Endothelial cell of umbilical vein (primary cell): Measurements from ENCODE around the gene DOC2B. TPM values are rescaled to one million over a fixed set of nuclear protein-coding genes. Genes with fewer than 3 reads are reported as not detected.

Experiments used
- BruUV-seq: library from RNA; stranded (reverse); fragments of 400-500 nt; replicated peaks from 2 replicates; lab custom pipeline; 2021; lab: Mats Ljungman, UMichigan
- CTCF ChIA-PET: fragments of 300-600, 350-600 bp; sonication (Branson Sonifier 250); formaldehyde crosslinking; loops from one replicate; lab custom pipeline; 2021; ENCODE audit warnings: antibody characterized with exemption, inconsistent platforms; lab: Charles Lee
- POLR2A ChIA-PET: fragments of 300-600, 350-600 bp; sonication (Branson Sonifier 250); formaldehyde crosslinking; loops from one replicate; lab custom pipeline; 2021; ENCODE audit warnings: antibody characterized with exemption, inconsistent platforms; lab: Charles Lee
- DNase-seq: peaks from one replicate; pipeline ENCODE4 v3.0.0-alpha.2; 2011; ENCODE audit warnings: low read depth, low spot score
- FAIRE-seq: peaks from 2 replicates; lab custom pipeline; 2011; peaks lifted over from hg19 to GRCh38; lab: Jason Lieb, UNC
- H2AFZ ChIP-seq: 2 replicates; pipeline ENCODE4 v1.6.0; 2012; ENCODE audit warnings: low read depth, low read length, control low read depth, inconsistent platforms
- H3K27ac ChIP-seq: 2 replicates; pipeline ENCODE4 v1.5.1; 2011; ENCODE audit warnings: low read depth, mild to moderate bottlenecking, control low read depth, low read length, moderate library complexity; ENCODE audit not compliant: insufficient read depth
- H3K27me3 ChIP-seq, 2 experiments: 2 replicates each; pipeline versions ENCODE4 v1.6.0 to v1.6.1; 2011; ENCODE audit warnings: low read length in 2 of 2, mixed read lengths in 1 of 2; ENCODE audit not compliant: control insufficient read depth in 2 of 2, insufficient read depth in 2 of 2
- H3K36me3 ChIP-seq, 2 experiments: 2 replicates in 1 of 2; 3 replicates in 1 of 2; pipeline ENCODE4 v1.5.1; 2011; ENCODE audit warnings: low read length in 2 of 2, mild to moderate bottlenecking in 1 of 2, moderate library complexity in 1 of 2; ENCODE audit not compliant: control insufficient read depth in 2 of 2, insufficient read depth in 2 of 2; ENCODE audit errors: extremely low read depth in 1 of 2
- H3K4me1 ChIP-seq: 3 replicates; pipeline ENCODE4 v1.5.1; 2011; ENCODE audit warnings: mild to moderate bottlenecking, low read length; ENCODE audit not compliant: control insufficient read depth, insufficient read depth; ENCODE audit errors: extremely low read depth
- H3K4me2 ChIP-seq: 2 replicates; pipeline ENCODE4 v1.6.1; 2011; ENCODE audit warnings: low read length, control low read depth, mixed read lengths; ENCODE audit not compliant: insufficient read depth
- H3K4me3 ChIP-seq, 3 experiments: fragments of 200-600 bp in 1 of 3; sonication (generic), shearing (Covaris generic) in 1 of 3; replicated peaks in 1 of 3; 2 replicates each; pipeline ENCODE4 v1.5.1; 2011 to 2016; ENCODE audit warnings: control low read depth in 3 of 3, low read length in 3 of 3, mild to moderate bottlenecking in 2 of 3, inconsistent platforms in 1 of 3, low read depth in 1 of 3, moderate library complexity in 1 of 3; ENCODE audit not compliant: insufficient read depth in 1 of 3
- H3K79me2 ChIP-seq: 2 replicates; pipeline ENCODE4 v1.6.0; 2012; ENCODE audit warnings: low read length, inconsistent platforms; ENCODE audit not compliant: control insufficient read depth, insufficient read depth
- H3K9ac ChIP-seq: replicated peaks from 2 replicates; pipeline ENCODE3; 2011; ENCODE audit warnings: low read length, control low read depth; ENCODE audit not compliant: insufficient read depth; ENCODE audit errors: extremely low read depth
- H3K9me1 ChIP-seq: replicated peaks from 3 replicates; pipeline ENCODE4 v1.6.0; 2011; ENCODE audit warnings: mild to moderate bottlenecking, low read length; ENCODE audit not compliant: control insufficient read depth, insufficient read depth; ENCODE audit errors: extremely low read depth
- H3K9me3 ChIP-seq: replicated peaks from 2 replicates; pipeline ENCODE4 v1.5.1; 2012; ENCODE audit warnings: low read length, inconsistent platforms; ENCODE audit not compliant: control insufficient read depth, insufficient read depth
- H4K20me1 ChIP-seq: replicated peaks from 2 replicates; pipeline ENCODE3; 2011; ENCODE audit warnings: mild to moderate bottlenecking, low read length; ENCODE audit not compliant: control insufficient read depth, insufficient read depth; ENCODE audit errors: extremely low read depth
- EZH2 ChIP-seq: IDR thresholded peaks from 2 replicates; pipeline ENCODE4 v1.6.1; 2012; ENCODE audit warnings: borderline replicate concordance, low read depth, mild to moderate bottlenecking, moderate library complexity, low read length, inconsistent platforms; ENCODE audit not compliant: severe bottlenecking
- FOS ChIP-seq: IDR thresholded peaks from 2 replicates; pipeline ENCODE4 v1.6.1; 2011; ENCODE audit warnings: mild to moderate bottlenecking, low read length, moderate library complexity, borderline replicate concordance; ENCODE audit not compliant: insufficient read depth
- GATA2 ChIP-seq: IDR thresholded peaks from 2 replicates; pipeline ENCODE4 v1.7.0; 2011; ENCODE audit warnings: low read depth, mild to moderate bottlenecking, moderate library complexity, mixed read lengths, low read length; ENCODE audit not compliant: insufficient read length, insufficient read depth
- JUN ChIP-seq: IDR thresholded peaks from 2 replicates; pipeline ENCODE4 v1.6.1; 2011; ENCODE audit warnings: borderline replicate concordance, low read depth; ENCODE audit not compliant: insufficient read length, insufficient read depth
- MYC ChIP-seq: IDR thresholded peaks from one replicate; pipeline ENCODE4 v1.6.1; 2011; ENCODE audit warnings: mild to moderate bottlenecking, low read depth, low read length
- POLR2A ChIP-seq: IDR thresholded peaks from 2 replicates; pipeline ENCODE4 v1.6.1; 2012; ENCODE audit warnings: low read depth, mild to moderate bottlenecking, control low read depth, low read length
- POLR2AphosphoS5 ChIP-seq: IDR thresholded peaks from 2 replicates; pipeline ENCODE4 v1.6.1; 2012; ENCODE audit warnings: low read depth, mild to moderate bottlenecking, control low read depth, low read length, moderate library complexity; ENCODE audit not compliant: insufficient read depth
- dilution Hi-C: fragments of 300-500 bp; cut with MboI; formaldehyde crosslinking; loops from one replicate; pipeline ENCODE4 v1.15.0; 2019; ENCODE audit warnings: low sequenced_read_pairs; ENCODE audit not compliant: extremely low pct_ligation_motif_present
- intact Hi-C: fragments of 100-400 bp; cut with micrococcal nuclease; formaldehyde crosslinking; loops from one replicate; pipeline ENCODE4 v1.10.0; 2022
- polyA plus RNA-seq, 4 experiments: library from polyadenylated mRNA; depleted of rRNA in 3 of 4; stranded (reverse) in 3 of 4; unstranded in 1 of 4; fragments of >200 nt; gene quantifications; 2 replicates each; pipeline versions ENCODE4 v1.2.1 to v1.2.3, GENCODE V29; 2011 to 2012; ENCODE audit warnings: missing spikeins in 1 of 4
- total RNA-seq: library from RNA; stranded (reverse); gene quantifications from 2 replicates; pipeline ENCODE4 v1.2.3, GENCODE V29; 2021
- TF ChIP-seq, protein P1 (sequence below), 2 donors: IDR thresholded peaks; 1 replicate in 1 of 2; 2 replicates in 1 of 2; pipeline ENCODE4 v1.5.1; 2011; ENCODE audit warnings: low read length in 2 of 2, mild to moderate bottlenecking in 2 of 2, moderate library complexity in 2 of 2, control low read depth in 1 of 2, inconsistent platforms in 1 of 2, low read depth in 1 of 2; ENCODE audit not compliant: insufficient read depth in 1 of 2; ENCODE audit errors: extremely low read depth in 1 of 2
- TF ChIP-seq, protein P2 (sequence below): IDR thresholded peaks from 2 replicates; pipeline ENCODE4 v1.6.1; 2011; ENCODE audit not compliant: insufficient read depth, insufficient read length

Gene DOC2B
- total and polyA plus RNA-seq, 2 donors (not counting 3 experiments of a cell fraction or from before 2014, with no cell fraction given), result 0.10 to 0.22 TPM

DNA sequence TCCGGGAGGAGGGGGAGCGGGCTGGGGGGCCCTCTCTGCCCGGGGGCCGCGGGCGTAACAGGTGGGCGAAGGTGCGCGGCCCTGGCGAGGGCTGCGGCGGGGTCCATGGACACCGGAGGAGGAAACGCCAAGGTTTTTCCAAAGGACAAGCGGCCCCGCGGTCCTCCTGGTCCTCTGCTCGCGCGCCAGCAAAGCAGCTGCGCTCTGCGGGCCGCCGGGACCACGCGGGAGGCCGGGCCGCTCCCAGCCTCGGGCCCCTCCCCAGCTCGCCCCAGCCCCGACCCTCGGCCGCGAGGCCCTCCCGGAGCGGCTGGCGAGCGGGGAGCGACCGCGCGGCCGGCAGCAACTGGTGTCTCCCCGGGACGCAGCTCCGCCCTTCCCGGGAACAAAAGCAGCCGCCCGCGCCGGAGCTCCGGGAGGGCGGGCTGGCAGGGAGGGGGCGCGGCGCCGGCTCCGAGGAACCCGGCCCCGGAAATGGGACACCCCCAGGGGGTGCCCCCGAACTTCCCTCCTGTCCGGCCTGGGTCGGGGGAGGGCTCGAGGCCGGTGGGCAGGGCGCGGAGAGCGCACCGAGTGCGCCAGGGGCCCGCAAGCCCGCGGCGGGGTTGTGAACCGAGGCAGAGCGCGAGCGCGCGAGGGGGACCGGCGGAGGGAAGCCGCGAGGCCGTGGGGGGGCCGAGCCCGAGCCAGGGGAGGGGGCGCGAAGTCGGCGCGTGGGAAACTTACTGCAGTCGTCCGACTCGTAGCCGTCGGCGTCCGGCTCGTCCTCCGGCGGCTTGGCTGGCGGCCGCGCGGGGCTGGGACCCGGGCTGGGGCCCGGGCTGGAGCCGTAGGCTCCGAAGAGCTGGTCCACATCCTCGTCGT lies 837 bp downstream of the DOC2B start:
- Histone ChIP-seq H3K9ac (no peak overlapping the region), H3K36me3 (no peaks in the 10 kb centered on the region), H3K4me3 (peak overlapping the region in 1 of 3 experiments; percentile 3), H3K4me1 (no peaks in the 10 kb centered on the region), H3K27me3 (peaks cover 44 to 47% of the 10 kb centered on the region in 2 experiments), H3K4me2 (no peak overlapping the region), H4K20me1 (no peaks in the 10 kb centered on the region), H3K79me2 (no peaks in the 10 kb centered on the region), H3K27ac (no peak overlapping the region), H2AFZ (no peak overlapping the region), H3K9me1 (no peaks in the 10 kb centered on the region), H3K9me3 (no peaks in the 10 kb centered on the region)
- BruUV-seq, result no TSS peak
- POLR2A ChIA-PET, result no interaction called here
- no peak for DNase-seq
- CTCF ChIA-PET, result interaction anchor here (1.2 kb wide), 1 partner anchor 232 kb away, joined by 3 read pairs; no protein-coding TSS in a partner anchor
- dilution Hi-C loops, result no loop called here
- intact Hi-C loops, result no loop called here
- FAIRE-seq, result no peak
- peak; percentile 98 for TF ChIP-seq EZH2
- no peak for TF ChIP-seq GATA2

DNA sequence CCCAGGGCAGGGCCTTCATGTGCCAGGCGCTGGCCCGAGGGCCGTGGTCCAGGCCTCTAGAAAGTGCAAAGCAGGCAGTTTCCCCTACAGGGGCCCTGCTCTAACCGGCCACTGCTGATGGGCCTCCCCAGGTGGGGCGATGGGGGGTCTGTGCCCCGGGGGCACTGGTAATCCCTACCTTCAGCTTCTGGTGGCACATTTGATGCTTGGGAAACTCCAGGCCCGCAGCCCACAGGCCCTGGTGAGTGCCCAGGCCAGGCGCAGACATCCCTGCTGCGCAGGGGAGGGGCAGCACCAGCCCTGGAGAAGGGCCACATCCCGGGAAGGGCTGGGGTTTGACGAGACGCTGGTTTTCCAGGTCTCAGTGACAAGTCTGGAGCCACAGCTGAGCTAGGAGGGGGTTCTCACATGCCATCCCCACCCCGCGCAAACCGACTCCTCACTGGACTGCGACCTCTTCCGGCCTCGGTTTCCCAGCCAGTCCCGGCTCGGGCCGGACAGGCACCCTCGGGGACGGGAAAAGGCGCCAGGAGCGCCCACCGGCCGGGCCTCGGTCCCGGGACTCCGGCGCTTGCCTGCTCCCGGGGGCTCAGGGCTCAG lies 1.6 kb downstream of the DOC2B start:
- ChIA-PET POLR2A (no interaction called here), CTCF (interaction anchor here (1.2 kb wide), 1 partner anchor 15 kb away, joined by 3 read pairs; no protein-coding TSS in a partner anchor)
- H3K4me1 ChIP-seq, result no peaks in the 10 kb centered on the region
- intact Hi-C loops, result no loop called here
- H3K36me3 ChIP-seq, result no peaks in the 10 kb centered on the region
- no peak for FAIRE-seq
- no peaks in the 10 kb centered on the region for H3K79me2 ChIP-seq
- no peaks in the 10 kb centered on the region for H3K9me1 ChIP-seq
- H4K20me1 ChIP-seq, result no peaks in the 10 kb centered on the region
- peaks cover 41 to 44% of the 10 kb centered on the region in 2 experiments for H3K27me3 ChIP-seq
- H3K9ac ChIP-seq, result no peak overlapping the region
- no peak overlapping the region for H3K27ac ChIP-seq
- no peaks in the 10 kb centered on the region for H3K9me3 ChIP-seq
- H2AFZ ChIP-seq, result no peak overlapping the region
- TF ChIP-seq FOS (no peak), POLR2AphosphoS5 (no peak), EZH2 (no peak), MYC (no peak), POLR2A (no peak), GATA2 (no peak), JUN (no peak)
- TF ChIP-seq, protein P1, sequence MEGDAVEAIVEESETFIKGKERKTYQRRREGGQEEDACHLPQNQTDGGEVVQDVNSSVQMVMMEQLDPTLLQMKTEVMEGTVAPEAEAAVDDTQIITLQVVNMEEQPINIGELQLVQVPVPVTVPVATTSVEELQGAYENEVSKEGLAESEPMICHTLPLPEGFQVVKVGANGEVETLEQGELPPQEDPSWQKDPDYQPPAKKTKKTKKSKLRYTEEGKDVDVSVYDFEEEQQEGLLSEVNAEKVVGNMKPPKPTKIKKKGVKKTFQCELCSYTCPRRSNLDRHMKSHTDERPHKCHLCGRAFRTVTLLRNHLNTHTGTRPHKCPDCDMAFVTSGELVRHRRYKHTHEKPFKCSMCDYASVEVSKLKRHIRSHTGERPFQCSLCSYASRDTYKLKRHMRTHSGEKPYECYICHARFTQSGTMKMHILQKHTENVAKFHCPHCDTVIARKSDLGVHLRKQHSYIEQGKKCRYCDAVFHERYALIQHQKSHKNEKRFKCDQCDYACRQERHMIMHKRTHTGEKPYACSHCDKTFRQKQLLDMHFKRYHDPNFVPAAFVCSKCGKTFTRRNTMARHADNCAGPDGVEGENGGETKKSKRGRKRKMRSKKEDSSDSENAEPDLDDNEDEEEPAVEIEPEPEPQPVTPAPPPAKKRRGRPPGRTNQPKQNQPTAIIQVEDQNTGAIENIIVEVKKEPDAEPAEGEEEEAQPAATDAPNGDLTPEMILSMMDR (IDR thresholded peaks at IDR 0.05; ENCODE audit: extremely low read depth in 1 of 2, insufficient read depth in 1 of 2, low read depth in 1 of 2, low read length in 2 of 2), result no peak
- TF ChIP-seq, protein P2, sequence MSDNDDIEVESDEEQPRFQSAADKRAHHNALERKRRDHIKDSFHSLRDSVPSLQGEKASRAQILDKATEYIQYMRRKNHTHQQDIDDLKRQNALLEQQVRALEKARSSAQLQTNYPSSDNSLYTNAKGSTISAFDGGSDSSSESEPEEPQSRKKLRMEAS, result no peak
- DNase-seq, result no peak
- H3K4me3 ChIP-seq, result no peak overlapping the region
- no TSS peak for BruUV-seq
- H3K4me2 ChIP-seq, result no peak overlapping the region
- dilution Hi-C loops, result no loop called here
